DOHH2 (cell line): Measurements from ENCODE around the gene NUP85.

Experiments
- EZH2phosphoT487 ChIP-seq: fragments of 200-600 bp; sonication (generic); IDR thresholded peaks from 2 replicates; pipeline ENCODE4 v1.6.1; 2017; ENCODE audit warnings: borderline replicate concordance, mild to moderate bottlenecking, antibody characterized with exemption, low read length, moderate library complexity, mixed read lengths
- TF ChIP-seq, protein P1 (sequence below): fragments of 200-600 bp; sonication (generic); IDR thresholded peaks from one replicate; pipeline ENCODE4 v1.5.1; 2014; ENCODE audit warnings: antibody characterized with exemption, mild to moderate bottlenecking, low read depth, low read length; ENCODE audit not compliant: poor library complexity, severe bottlenecking

GRCh38 chr17:75173526-75173925 lies 32.0 kb upstream of the NUP85 start:
- TF ChIP-seq, protein P1, sequence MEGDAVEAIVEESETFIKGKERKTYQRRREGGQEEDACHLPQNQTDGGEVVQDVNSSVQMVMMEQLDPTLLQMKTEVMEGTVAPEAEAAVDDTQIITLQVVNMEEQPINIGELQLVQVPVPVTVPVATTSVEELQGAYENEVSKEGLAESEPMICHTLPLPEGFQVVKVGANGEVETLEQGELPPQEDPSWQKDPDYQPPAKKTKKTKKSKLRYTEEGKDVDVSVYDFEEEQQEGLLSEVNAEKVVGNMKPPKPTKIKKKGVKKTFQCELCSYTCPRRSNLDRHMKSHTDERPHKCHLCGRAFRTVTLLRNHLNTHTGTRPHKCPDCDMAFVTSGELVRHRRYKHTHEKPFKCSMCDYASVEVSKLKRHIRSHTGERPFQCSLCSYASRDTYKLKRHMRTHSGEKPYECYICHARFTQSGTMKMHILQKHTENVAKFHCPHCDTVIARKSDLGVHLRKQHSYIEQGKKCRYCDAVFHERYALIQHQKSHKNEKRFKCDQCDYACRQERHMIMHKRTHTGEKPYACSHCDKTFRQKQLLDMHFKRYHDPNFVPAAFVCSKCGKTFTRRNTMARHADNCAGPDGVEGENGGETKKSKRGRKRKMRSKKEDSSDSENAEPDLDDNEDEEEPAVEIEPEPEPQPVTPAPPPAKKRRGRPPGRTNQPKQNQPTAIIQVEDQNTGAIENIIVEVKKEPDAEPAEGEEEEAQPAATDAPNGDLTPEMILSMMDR = no peak
- no peak for TF ChIP-seq EZH2phosphoT487
